ENCODE data around the gene SLC25A22.

The SLC25A22 gene

GRCh38 chr11:761526-762108 is 36.5 kb downstream of the SLC25A22 start:
- Histone ChIP-seq H3K36me3 (peaks cover 88% of the 10 kb centered on the region), H3K27ac (peak overlapping the region; percentile 48), H3K27me3 (ENCODE audit: insufficient read depth, low read depth, severe bottlenecking) (no peaks in the 10 kb centered on the region), H3K4me3 (ENCODE audit: low read depth, low read length) (no peak overlapping the region), H3K9me3 (ENCODE audit: severe bottlenecking) (no peaks in the 10 kb centered on the region)
- TF ChIP-seq, protein P1, sequence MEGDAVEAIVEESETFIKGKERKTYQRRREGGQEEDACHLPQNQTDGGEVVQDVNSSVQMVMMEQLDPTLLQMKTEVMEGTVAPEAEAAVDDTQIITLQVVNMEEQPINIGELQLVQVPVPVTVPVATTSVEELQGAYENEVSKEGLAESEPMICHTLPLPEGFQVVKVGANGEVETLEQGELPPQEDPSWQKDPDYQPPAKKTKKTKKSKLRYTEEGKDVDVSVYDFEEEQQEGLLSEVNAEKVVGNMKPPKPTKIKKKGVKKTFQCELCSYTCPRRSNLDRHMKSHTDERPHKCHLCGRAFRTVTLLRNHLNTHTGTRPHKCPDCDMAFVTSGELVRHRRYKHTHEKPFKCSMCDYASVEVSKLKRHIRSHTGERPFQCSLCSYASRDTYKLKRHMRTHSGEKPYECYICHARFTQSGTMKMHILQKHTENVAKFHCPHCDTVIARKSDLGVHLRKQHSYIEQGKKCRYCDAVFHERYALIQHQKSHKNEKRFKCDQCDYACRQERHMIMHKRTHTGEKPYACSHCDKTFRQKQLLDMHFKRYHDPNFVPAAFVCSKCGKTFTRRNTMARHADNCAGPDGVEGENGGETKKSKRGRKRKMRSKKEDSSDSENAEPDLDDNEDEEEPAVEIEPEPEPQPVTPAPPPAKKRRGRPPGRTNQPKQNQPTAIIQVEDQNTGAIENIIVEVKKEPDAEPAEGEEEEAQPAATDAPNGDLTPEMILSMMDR (IDR thresholded peaks at IDR 0.05; ENCODE audit: low read depth, low read length), result no peak
- DNase-seq, result no peak

DNA sequence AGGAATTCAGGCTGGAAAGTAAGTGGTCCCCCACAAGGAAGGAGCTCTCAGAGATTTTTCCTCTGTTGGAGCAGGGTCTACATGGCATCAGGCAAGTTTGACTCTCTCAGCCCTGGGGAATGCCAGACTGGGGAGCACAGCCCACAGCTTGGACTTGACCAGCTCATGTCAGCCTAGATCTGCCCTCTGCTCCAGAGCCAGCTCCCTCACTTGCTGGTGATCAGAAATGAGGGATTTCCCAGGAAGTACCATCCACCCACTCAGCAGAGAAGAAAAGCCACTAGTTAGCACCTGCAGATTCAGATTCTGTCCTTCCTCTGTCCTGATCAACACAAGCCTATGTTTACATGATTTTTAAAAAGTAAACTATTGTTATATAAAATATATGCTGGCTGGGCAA is 37.8 kb downstream of the SLC25A22 start:
- TF ChIP-seq, protein P1 (IDR thresholded peaks at IDR 0.05; ENCODE audit: low read depth, low read length), result no peak
- DNase-seq, result no peak
- no peak overlapping the region for H3K4me3 ChIP-seq (ENCODE audit: low read depth, low read length)
- no peaks in the 10 kb centered on the region for H3K9me3 ChIP-seq (ENCODE audit: severe bottlenecking)
- H3K36me3 ChIP-seq, result peaks cover 83% of the 10 kb centered on the region
- no peaks in the 10 kb centered on the region for H3K27me3 ChIP-seq (ENCODE audit: insufficient read depth, low read depth, severe bottlenecking)
- no peak overlapping the region for H3K27ac ChIP-seq

DNA sequence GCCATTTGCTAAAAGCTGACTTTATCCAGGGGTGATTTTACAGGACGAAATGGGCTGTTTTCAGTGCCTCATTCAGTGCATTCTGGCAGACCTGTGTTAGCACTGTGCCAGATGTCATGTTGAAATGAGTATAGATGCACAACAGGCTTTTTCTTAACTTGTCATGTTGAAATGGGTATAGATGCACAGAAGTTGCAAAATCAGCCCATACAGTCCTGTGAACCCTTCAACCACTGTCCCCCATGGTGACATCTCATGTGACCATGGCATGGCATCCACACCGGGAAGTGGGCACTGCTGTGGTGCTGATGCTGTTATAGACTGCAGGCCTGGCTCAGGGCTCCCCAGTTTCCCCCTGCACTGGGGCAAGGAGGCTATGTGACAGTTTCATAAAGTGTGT is 48.4 kb downstream of the SLC25A22 start:
- H3K4me3 ChIP-seq (ENCODE audit: low read depth, low read length), result no peak overlapping the region

DNA sequence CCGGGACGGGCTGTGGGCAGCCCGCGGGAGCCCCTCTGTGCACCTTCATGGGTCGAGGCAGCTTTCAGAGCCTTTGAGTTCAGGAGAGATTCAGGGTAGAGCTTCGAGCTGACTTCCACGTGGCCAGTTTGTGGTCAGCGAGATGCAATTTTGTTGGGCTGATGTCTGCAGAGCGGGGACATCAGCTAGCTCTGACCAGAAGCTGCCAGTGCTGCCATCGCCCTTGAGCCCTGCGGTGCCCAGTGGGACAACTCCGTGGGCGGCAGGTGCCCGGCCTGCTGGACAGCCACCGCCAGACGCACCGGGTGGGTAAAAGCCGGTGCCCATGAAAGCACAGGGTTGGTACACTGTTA is 50.1 kb downstream of the SLC25A22 start:
- DNase-seq, result no peak
- peak overlapping the region; percentile 77 for H3K27ac ChIP-seq
- TF ChIP-seq, protein P1 (IDR thresholded peaks at IDR 0.05; ENCODE audit: low read depth, low read length), result no peak

More for the DNA sequence above, 48.4 kb downstream of the SLC25A22 start:
- TF ChIP-seq, protein P1 (IDR thresholded peaks at IDR 0.05; ENCODE audit: low read depth, low read length), result no peak
- H3K9me3 ChIP-seq (ENCODE audit: severe bottlenecking), result no peaks in the 10 kb centered on the region
- no peaks in the 10 kb centered on the region for H3K27me3 ChIP-seq (ENCODE audit: insufficient read depth, low read depth, severe bottlenecking)
- no peak overlapping the region for H3K27ac ChIP-seq
- DNase-seq, result no peak
- H3K36me3 ChIP-seq, result peaks cover 7% of the 10 kb centered on the region

DNA sequence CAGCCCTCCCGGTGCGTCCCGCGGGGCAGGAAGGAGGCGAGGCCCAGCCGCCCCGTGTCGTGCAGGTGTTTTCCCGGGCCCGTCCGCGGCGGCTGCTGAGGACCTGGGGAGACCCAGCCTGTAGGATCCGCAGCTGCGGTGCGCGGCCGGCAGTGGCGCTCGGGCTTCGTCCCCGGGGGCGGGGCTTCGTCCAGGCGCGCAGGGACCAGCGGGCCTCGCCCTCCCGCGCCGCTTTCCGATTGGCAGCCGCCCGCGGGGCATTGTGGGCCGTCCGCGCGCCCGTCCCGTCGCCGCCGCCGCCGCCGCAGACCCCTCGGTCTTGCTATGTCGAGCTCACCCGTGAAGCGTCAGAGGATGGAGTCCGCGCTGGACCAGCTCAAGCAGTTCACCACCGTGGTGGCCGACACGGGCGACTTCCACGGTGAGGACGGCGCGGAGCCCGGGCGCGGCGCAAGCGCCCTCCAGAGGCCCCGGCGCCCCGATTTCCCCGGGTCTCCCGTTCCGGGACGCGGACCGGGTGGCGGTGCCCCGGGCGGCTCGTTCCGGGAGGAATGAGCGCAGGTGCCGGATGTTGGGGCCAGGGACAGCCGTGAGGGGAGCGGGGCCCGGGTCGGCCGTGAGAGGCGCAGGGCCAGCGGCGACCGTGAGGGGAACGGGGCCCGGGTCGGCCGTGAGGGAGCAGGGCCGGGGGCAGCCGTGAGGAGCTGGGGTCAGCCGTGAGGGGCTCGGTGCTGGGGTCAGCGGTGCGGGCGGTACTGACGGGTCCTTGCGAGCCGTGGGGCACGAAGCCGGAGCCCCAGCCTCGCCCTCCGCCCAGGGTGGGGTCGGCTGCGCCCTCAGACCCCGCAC is 50.7 kb downstream of the SLC25A22 start, which contains the start of gene TALDO1:
TALDO1 (plus strand) TSS at position 307 of the 849 bp plus-strand sequence; CDS start at position 325, 18 bp downstream.
- Histone ChIP-seq H3K27me3 (ENCODE audit: insufficient read depth, low read depth, severe bottlenecking) (no peaks in the 10 kb centered on the region), H3K9me3 (ENCODE audit: severe bottlenecking) (no peaks in the 10 kb centered on the region), H3K27ac (peak within 1 kb of the TSS; percentile 77), H3K36me3 (peaks cover 3% of the 10 kb centered on the region), H3K4me3 (ENCODE audit: low read depth, low read length) (peak within 1 kb of the TSS; percentile 82)
- DNase-seq, result peak; percentile 94
- TF ChIP-seq, protein P1 (IDR thresholded peaks at IDR 0.05; ENCODE audit: low read depth, low read length), result no peak

More for the DNA sequence above, 50.1 kb downstream of the SLC25A22 start:
- Histone ChIP-seq H3K4me3 (ENCODE audit: low read depth, low read length) (peak overlapping the region; percentile 82), H3K9me3 (ENCODE audit: severe bottlenecking) (no peaks in the 10 kb centered on the region), H3K27me3 (ENCODE audit: insufficient read depth, low read depth, severe bottlenecking) (no peaks in the 10 kb centered on the region), H3K36me3 (peaks cover 7% of the 10 kb centered on the region)
